NCI-H460 (cell line): ENCODE data around the gene F2R. TPM values are rescaled to one million over a fixed set of nuclear protein-coding genes. Genes with fewer than 3 reads are reported as not detected.

Experiments
- small RNA-seq, 2 experiments: library from RNA; depleted of rRNA; stranded (forward); fragments of <200 nt; gene quantifications; one replicate each; pipeline ENCODE3, GENCODE V24; 2014
- total RNA-seq: library from RNA; depleted of rRNA; stranded (reverse); fragments of >200 nt; shearing (Covaris generic); gene quantifications from 2 replicates; pipeline ENCODE4 v1.2.3, GENCODE V29; 2014; rRNA removed

Gene F2R
- total RNA-seq, 1 experiment from 2014 or later: 8.1 TPM

Small RNA genes within 50 kb of the gene (small RNA-seq; reads per million reads assigned to genes)
- gene RF02154 (0 reads per million in 2 experiments), gene RF02155 (0 reads per million in 2 experiments)

Other genes starting within 250 kb of the F2R start
- gene F2RL2, start 92.7 kb upstream of the F2R start, total RNA-seq: 37.5 and 41.5 TPM in 2 replicates
- gene F2RL1, start 102.9 kb downstream of the F2R start, total RNA-seq: 2.1 and 3.0 TPM in 2 replicates
- gene S100Z, start 133.9 kb downstream of the F2R start, total RNA-seq: not detected in 2 replicates
- gene CRHBP, start 236.9 kb downstream of the F2R start, total RNA-seq: not detected in 2 replicates